GM08714 (cell line): ENCODE results near the gene BRAF.
"Not testable (repeated sequence)": the region's sequence is repeated elsewhere in the genome, so short reads cannot be mapped to it uniquely, and the experiment has no call there.

Source experiments
- H3K4me3 ChIP-seq: fragments of 200-500 bp; sonication (Bioruptor generic); 2 replicates; pipeline ENCODE4 v1.5.1; 2014; ENCODE audit warnings: mild to moderate bottlenecking, low read length, inconsistent platforms
- ZNF274 ChIP-seq: IDR thresholded peaks from 2 replicates; pipeline ENCODE4 v1.6.1; 2012; ENCODE audit warnings: mild to moderate bottlenecking, low read depth, low read length

The BRAF gene

DNA sequence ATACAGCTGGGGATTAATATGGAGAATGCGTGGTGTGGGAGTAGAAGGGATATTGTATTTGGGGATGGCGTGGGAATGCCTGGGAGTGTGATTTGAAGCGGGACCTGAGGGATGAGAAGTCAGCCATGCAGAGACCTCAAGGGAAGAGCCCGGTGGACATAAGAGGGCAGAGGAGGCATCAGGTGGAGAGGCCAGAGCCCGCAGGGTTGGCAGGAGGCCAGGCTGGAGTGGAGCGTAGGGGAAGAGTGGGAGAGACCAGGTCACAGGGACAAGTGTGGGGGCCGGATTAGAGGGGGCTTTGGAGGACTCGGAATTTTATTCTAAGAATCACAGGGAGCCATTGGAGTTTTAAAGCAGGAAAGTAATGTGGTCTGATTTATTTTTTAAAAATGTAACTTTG is 226.3 kb downstream of the BRAF start:
- TF ChIP-seq ZNF274, result no peak
- H3K4me3 ChIP-seq, result no peak overlapping the region

DNA sequence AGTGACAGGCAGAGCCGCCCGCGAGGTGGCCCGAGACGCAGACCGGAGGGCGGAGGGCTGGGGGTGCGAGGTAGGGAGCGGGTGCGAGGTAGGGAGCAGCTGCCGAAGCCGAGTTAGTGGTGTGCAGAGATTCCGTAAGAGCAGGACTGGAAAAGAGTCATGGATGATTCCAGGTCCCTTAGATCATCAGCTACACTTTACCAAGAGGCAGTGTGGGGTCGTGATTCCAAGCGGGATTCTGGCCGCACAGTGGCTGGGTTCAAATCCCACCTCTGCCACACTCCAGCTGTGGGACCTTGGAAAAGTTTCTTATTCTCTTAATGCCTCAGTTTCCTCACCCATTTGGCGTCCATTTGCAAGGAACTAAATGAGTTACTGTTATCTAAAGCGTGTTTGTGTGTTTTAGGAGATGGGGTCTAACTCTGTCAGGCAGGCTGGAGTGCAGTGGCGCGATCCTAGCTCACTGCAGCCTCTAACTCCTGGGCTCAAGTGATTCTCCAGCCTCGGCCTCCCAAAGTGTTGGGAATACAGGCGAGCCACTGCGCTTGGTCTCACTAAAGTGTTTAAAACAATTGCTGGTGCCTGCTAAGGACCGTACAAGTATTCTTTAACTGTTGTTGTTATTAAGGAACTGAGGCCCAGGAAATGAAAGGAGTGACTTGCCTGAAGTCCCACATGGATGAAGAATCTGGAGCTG is 227.1 kb downstream of the BRAF start:
- peak overlapping the region; percentile 81 for H3K4me3 ChIP-seq
- TF ChIP-seq ZNF274, result no peak

DNA sequence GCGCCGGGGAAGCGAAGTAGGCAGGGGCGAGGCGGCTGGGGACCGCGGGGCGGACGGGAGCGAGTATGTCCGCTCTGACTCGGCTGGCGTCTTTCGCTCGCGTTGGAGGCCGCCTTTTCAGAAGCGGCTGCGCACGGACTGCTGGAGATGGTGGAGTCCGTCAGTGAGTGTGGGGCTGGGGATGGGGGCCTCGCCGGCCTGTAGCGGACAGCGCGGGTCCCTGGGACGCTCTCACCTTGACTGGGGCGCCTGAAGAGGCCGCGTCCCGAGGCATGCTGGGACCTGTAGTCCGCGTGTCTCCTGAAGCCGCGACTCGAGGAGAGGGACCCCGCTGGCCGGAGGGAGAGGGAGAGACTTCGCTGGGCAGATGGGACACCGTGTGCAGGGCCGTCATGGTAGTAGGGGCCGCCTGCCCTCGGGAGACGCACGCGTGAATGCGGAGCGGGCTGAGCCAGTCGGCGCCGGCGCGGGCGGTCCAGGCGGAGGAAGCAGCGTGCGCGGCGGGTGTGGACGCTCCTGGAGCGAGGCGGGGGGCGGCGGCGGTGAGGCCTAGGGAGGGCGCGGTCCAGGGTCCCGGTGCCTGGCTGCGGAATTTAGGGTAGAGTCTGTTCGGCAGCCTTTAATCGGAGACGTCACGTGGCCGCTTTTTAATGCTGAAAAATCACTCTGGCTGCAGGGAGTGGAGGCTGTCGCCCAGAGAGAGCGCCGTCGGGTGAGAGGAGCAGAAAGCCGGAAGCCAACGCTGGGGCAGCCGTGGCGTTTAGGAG is 227.9 kb downstream of the BRAF start, which contains the start of gene NDUFB2:
NDUFB2 (plus strand) TSS at position 29 of the 767 bp plus-strand sequence; CDS start at position 66, 37 bp downstream.
- H3K4me3 ChIP-seq, result peak within 1 kb of the TSS; percentile 81
- TF ChIP-seq ZNF274, result no peak

GRCh38 chr7:140696024-140696679 is 228.6 kb downstream of the BRAF start:
- TF ChIP-seq ZNF274, result no peak
- peak overlapping the region; percentile 81; the same call in 1 of the 2 replicates for H3K4me3 ChIP-seq

DNA sequence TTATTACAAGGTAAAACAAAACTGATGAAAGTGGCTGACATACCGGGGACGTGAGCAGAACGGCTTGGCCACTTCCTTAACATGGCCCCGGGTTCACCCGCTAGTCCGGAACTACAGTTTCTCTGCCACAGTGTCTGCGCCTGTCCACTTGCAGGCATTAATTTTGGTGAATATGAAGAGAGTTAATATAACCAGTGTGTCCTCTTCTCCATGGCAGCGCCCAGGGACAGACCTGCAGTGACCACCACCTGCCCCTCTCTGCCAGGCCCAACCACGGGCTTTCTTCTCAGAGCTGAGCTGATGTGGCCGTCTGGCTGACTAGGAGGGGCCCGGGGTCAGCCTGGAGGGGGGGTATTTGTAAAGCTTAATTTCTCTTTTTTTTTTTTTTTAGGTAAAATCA is 229.3 kb downstream of the BRAF start:
- no peak overlapping the region for H3K4me3 ChIP-seq
- no peak for TF ChIP-seq ZNF274

DNA sequence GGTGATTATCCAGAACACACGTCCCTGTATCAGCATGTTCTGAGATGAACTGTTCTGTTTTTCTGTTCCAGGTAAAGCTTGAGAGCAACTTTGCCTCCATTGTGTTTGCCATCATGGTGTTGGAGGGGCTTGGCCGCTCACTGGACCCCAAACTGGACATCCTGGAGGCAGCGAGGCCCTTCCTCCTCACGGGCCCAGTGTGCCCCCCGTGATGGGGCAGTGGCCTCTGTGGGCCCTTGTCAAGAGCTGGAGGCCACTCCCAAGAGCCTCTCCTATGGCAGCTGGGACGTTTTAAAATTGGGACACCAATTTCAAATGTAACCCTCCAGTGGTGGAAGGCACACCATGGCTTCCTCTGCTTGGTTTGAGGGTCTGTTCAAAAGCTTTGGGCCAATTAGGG is 230.1 kb downstream of the BRAF start:
- no peak for TF ChIP-seq ZNF274
- no peak overlapping the region for H3K4me3 ChIP-seq

- not testable (repeated sequence) for H3K4me3 ChIP-seq
Observed at GRCh38 chr7:140693849-140694248, 230.9 kb downstream of the BRAF start.

GRCh38 chr7:140691376-140692045 is 233.2 kb downstream of the BRAF start:
- no peak for TF ChIP-seq ZNF274
- H3K4me3 ChIP-seq, result no peak overlapping the region

- no peak for TF ChIP-seq ZNF274
- H3K4me3 ChIP-seq, result no peak overlapping the region
Observed at GRCh38 chr7:140689199-140690152, 235.3 kb downstream of the BRAF start.

DNA sequence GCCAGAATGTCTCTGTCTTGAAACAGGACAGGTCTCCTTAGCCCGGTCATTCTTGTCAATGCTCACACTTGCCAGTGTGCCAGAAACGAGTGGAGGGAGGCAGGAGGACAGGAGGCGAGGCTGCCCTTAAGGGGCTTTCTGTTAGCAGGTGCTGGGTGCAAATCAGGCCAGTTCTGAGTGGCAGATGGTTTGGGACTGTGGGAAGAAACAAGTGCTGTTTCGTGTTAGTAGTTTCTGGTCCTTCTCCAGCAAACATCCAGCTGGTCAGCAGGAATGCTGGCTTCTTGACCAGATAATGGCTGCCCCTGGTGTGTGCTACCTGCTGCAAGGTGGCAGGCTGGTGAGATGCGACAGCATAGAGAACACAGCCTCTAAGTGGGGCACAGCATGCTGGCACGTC is 236.4 kb downstream of the BRAF start:
- no peak overlapping the region for H3K4me3 ChIP-seq
- no peak for TF ChIP-seq ZNF274

DNA sequence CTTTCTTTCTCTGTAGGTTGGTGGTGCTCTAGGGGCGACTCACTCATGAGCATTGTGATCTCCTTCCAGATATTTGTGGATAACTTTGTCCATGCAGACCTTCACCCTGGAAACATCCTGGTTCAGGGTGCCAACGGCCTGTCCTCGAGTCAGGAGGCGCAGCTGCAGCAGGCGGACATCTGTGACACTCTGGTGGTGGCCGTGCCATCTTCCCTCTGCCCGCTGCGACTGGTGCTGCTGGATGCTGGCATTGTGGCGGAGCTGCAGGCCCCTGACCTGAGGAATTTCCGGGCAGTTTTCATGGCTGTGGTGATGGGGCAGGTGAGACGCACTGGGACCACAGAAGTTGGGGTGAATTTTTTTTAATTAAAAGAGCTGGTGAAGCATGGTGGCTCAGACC is 237.8 kb downstream of the BRAF start:
- no peak overlapping the region for H3K4me3 ChIP-seq
- TF ChIP-seq ZNF274, result no peak

DNA sequence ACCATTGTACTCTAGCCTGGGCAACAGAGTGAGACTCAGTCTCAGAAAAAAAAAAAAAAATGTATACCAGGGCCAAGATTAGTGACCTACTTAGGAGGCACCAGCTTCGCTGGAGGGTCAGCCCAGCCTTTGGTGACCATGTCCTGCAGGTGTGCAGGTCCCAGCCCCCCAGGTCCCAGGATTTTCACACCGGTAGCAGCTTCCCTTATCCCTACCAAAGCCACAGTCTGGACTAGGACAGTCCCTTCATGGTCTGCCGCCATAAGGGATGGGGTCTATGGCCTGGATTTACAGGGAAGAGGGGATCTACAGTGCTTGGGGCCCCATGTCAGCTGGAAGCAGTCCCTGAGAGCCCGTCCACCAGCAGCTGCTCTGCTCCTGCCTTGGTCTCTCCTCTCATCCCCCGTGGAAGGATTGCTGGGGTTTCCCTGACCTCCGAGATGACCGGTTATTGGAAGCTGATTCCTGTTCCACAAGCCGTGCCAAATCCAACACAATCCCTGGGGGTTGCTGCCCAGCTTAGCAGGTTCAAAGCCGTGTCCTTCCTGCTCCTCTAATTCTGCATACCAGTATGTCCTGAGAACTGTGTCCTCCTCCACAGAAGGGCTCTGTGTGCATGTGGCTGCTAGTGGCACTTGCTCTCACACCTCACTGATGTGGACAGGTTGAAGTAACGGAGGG is 239.2 kb downstream of the BRAF start:
- no peak overlapping the region for H3K4me3 ChIP-seq
- TF ChIP-seq ZNF274, result no peak
